GM23338 (cell line): ENCODE data around the gene SETX.

ENCODE experiments used
- CREB1 ChIP-seq: fragments of 250-450 bp; sonication (Bioruptor Pico); IDR thresholded peaks from 2 replicates; pipeline ENCODE4 v1.5.0; 2020; ENCODE audit warnings: low read depth, mild to moderate bottlenecking, moderate library complexity
- CTCF ChIP-seq, 2 experiments: fragments of 200-600 bp in 1 of 2; sonication (generic) in 1 of 2; conservative IDR thresholded peaks; 2 replicates each; pipeline versions ENCODE4 v1.5.1 to v1.6.1; 2016 to 2017; ENCODE audit warnings: antibody characterized with exemption in 2 of 2, low read depth in 2 of 2, mild to moderate bottlenecking in 2 of 2, moderate library complexity in 1 of 2
- ETS1 ChIP-seq: IDR thresholded peaks from 2 replicates; pipeline ENCODE4 v1.6.1; 2016; ENCODE audit warnings: antibody characterized with exemption
- EZH2phosphoT487 ChIP-seq: fragments of 200-600 bp; sonication (generic); IDR thresholded peaks from one replicate; pipeline ENCODE4 v1.8.1; 2018; ENCODE audit warnings: antibody characterized with exemption; ENCODE audit not compliant: unreplicated experiment
- REST ChIP-seq: IDR thresholded peaks from one replicate; pipeline ENCODE4 v1.6.1; 2018; ENCODE audit warnings: antibody characterized with exemption; ENCODE audit not compliant: unreplicated experiment

- no peak for TF ChIP-seq CTCF (conservative IDR thresholded peaks at IDR 0.05; ENCODE audit: low read depth in 2 of 2)
- no peak for TF ChIP-seq CREB1 (CRISPR knock-in tag)
- TF ChIP-seq ETS1 = no peak
- TF ChIP-seq REST = no peak
- no peak for TF ChIP-seq EZH2phosphoT487
These were observed 27.3 kb upstream of the SETX start for GRCh38 chr9:132381966-132382541.
